ENCODE data around the gene SSRP1.

The SSRP1 gene

DNA sequence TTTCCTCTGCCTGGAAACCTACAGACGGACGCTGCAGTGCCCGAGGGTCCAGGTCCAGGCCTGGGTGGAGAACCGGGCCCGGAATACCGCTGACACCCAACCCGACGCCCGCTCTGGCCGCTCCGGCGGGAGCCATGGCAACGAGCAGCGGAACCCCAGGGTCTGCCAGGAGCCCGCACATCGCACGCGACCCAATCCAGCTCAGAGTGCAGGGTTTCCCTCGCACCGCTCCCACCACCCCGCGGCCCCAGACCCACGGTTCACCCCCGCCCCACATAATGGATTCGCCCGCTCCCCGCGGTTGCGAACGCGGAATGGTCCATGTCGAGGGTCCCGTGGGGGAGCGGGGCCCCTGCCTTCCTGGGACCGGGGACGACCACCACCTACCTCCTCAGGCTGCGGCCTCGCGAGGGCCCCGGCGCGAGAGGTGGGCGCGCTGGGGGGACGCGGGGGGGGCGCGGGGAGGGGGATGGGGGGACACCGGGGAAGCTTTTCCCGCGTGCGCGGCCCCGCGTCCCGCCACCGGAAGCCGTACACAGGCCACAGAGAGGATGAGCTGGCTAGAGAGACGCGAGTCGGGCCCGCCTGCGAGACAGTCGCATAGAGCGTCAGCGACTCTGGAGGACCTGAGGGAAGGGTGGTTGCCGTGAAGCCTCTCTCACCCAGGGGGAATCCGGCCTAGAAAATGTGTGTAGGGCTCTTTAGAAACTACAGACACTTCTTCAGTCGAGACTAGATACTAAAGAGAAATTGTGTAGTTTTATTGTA, at the start of gene SSRP1:
Gene SSRP1 (minus strand): TSS at position 550 of the 768 bp plus-strand sequence. CDS start 771 bp downstream, outside the sequence.
- DNase-seq (ENCODE audit: low read depth, low spot score) = peak; percentile 85
- TF ChIP-seq, protein P1, sequence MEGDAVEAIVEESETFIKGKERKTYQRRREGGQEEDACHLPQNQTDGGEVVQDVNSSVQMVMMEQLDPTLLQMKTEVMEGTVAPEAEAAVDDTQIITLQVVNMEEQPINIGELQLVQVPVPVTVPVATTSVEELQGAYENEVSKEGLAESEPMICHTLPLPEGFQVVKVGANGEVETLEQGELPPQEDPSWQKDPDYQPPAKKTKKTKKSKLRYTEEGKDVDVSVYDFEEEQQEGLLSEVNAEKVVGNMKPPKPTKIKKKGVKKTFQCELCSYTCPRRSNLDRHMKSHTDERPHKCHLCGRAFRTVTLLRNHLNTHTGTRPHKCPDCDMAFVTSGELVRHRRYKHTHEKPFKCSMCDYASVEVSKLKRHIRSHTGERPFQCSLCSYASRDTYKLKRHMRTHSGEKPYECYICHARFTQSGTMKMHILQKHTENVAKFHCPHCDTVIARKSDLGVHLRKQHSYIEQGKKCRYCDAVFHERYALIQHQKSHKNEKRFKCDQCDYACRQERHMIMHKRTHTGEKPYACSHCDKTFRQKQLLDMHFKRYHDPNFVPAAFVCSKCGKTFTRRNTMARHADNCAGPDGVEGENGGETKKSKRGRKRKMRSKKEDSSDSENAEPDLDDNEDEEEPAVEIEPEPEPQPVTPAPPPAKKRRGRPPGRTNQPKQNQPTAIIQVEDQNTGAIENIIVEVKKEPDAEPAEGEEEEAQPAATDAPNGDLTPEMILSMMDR (IDR thresholded peaks at IDR 0.05; ENCODE audit: low read depth, low read length) = no peak
- H3K4me3 ChIP-seq (ENCODE audit: low read depth, low read length) = peak within 1 kb of the TSS; percentile 78
- in situ Hi-C loops (cut with HindIII; ENCODE audit: low sequenced_read_pairs) = no loop called here

- in situ Hi-C loops (cut with HindIII; ENCODE audit: low sequenced_read_pairs) = no loop called here
- H3K4me3 ChIP-seq (ENCODE audit: low read depth, low read length) = no peak within 1 kb of the TSS
- TF ChIP-seq, protein P1 (IDR thresholded peaks at IDR 0.05; ENCODE audit: low read depth, low read length) = no peak
- no peak for DNase-seq (ENCODE audit: low read depth, low spot score)
Measured at GRCh38 chr11:57380975-57381374, 45.3 kb upstream of the SSRP1 start, which contains the start of gene PRG3. Gene PRG3 (minus strand): TSS chr11:57381150. CDS start chr11:57380708, 442 bp downstream.

DNA sequence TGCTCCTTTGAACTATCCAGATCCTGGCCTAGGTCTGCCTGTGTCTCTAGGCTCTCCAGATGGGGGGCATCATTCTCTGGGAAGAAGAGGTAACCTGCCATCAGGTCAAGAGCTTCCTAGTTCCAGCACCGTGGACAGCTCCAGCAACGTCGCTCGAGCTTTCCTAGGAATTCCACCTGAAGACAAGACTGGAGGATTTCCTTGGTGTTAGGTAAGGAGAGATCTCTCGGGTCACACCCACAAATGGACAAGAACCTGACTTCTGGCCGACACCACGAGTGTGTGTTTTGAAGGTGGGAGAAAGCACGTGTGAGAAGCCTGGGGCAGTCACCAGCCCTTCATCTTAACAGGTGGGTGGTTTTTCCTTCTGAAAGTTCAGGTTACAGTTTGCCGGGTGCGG, 44.0 kb upstream of the SSRP1 start:
- TF ChIP-seq, protein P1 (IDR thresholded peaks at IDR 0.05; ENCODE audit: low read depth, low read length) = no peak

GRCh38 chr11:57378186-57378585, 42.5 kb upstream of the SSRP1 start:
- TF ChIP-seq, protein P1 (IDR thresholded peaks at IDR 0.05; ENCODE audit: low read depth, low read length) = no peak
- H3K4me3 ChIP-seq (ENCODE audit: low read depth, low read length) = no peak overlapping the region
- in situ Hi-C loops (cut with HindIII; ENCODE audit: low sequenced_read_pairs) = no loop called here
- no peak for DNase-seq (ENCODE audit: low read depth, low spot score)

More for the DNA sequence above, 44.0 kb upstream of the SSRP1 start:
- no peak overlapping the region for H3K4me3 ChIP-seq (ENCODE audit: low read depth, low read length)
- in situ Hi-C loops (cut with HindIII; ENCODE audit: low sequenced_read_pairs) = no loop called here
- peak; percentile 37 for DNase-seq (ENCODE audit: low read depth, low spot score)

GRCh38 chr11:57377107-57377506, 41.4 kb upstream of the SSRP1 start:
- in situ Hi-C loops (cut with HindIII; ENCODE audit: low sequenced_read_pairs) = no loop called here
- no peak overlapping the region for H3K4me3 ChIP-seq (ENCODE audit: low read depth, low read length)
- TF ChIP-seq, protein P1 (IDR thresholded peaks at IDR 0.05; ENCODE audit: low read depth, low read length) = no peak
- DNase-seq (ENCODE audit: low read depth, low spot score) = no peak

GRCh38 chr11:57376095-57377090, 40.7 kb upstream of the SSRP1 start:
- H3K4me3 ChIP-seq (ENCODE audit: low read depth, low read length) = no peak overlapping the region
- TF ChIP-seq, protein P1 (IDR thresholded peaks at IDR 0.05; ENCODE audit: low read depth, low read length) = no peak
- in situ Hi-C loops (cut with HindIII; ENCODE audit: low sequenced_read_pairs) = no loop called here
- DNase-seq (ENCODE audit: low read depth, low spot score) = no peak
